Jurkat, Clone E6-1 (cell line): ENCODE data around the gene ADAMTSL1.

Source experiments
- DNase-seq: peaks from one replicate; pipeline ENCODE4 v3.0.0-alpha.2; 2011; ENCODE audit warnings: low read depth, low spot score
- H3K4me3 ChIP-seq: 2 replicates; pipeline ENCODE4 v1.5.1; 2011; ENCODE audit warnings: mild to moderate bottlenecking, low read length, control low read depth, moderate library complexity

The ADAMTSL1 gene

GRCh38 chr9:18675332-18675731, 201.4 kb downstream of the ADAMTSL1 start:
- DNase-seq, result no peak
- H3K4me3 ChIP-seq, result no peak overlapping the region

- H3K4me3 ChIP-seq, result no peak overlapping the region
- no peak for DNase-seq
Observed at GRCh38 chr9:18675973-18676372, 202.0 kb downstream of the ADAMTSL1 start.

GRCh38 chr9:18676525-18676924, 202.6 kb downstream of the ADAMTSL1 start:
- H3K4me3 ChIP-seq, result no peak overlapping the region
- no peak for DNase-seq

GRCh38 chr9:18678821-18679590, 205.1 kb downstream of the ADAMTSL1 start:
- no peak for DNase-seq
- H3K4me3 ChIP-seq, result no peak overlapping the region

GRCh38 chr9:18682907-18683306, 209.0 kb downstream of the ADAMTSL1 start:
- no peak for DNase-seq
- no peak overlapping the region for H3K4me3 ChIP-seq

GRCh38 chr9:18683312-18683711, 209.4 kb downstream of the ADAMTSL1 start:
- DNase-seq, result no peak

GRCh38 chr9:18683851-18684250, 209.9 kb downstream of the ADAMTSL1 start:
- no peak for DNase-seq
- H3K4me3 ChIP-seq, result no peak overlapping the region

More at GRCh38 chr9:18683312-18683711, 209.4 kb downstream of the ADAMTSL1 start:
- no peak overlapping the region for H3K4me3 ChIP-seq

- H3K4me3 ChIP-seq, result no peak overlapping the region
- DNase-seq, result no peak
Observed at GRCh38 chr9:18684593-18685317, 210.8 kb downstream of the ADAMTSL1 start.

- DNase-seq, result no peak
- no peak overlapping the region for H3K4me3 ChIP-seq
Observed at GRCh38 chr9:18688581-18689565, 214.9 kb downstream of the ADAMTSL1 start.

GRCh38 chr9:18689921-18690320, 216.0 kb downstream of the ADAMTSL1 start:
- no peak for DNase-seq

GRCh38 chr9:18692268-18692667, 218.3 kb downstream of the ADAMTSL1 start:
- no peak overlapping the region for H3K4me3 ChIP-seq
- DNase-seq, result no peak

More at GRCh38 chr9:18689921-18690320, 216.0 kb downstream of the ADAMTSL1 start:
- H3K4me3 ChIP-seq, result no peak overlapping the region

- no peak overlapping the region for H3K4me3 ChIP-seq
- DNase-seq, result no peak
Observed at GRCh38 chr9:18692962-18693361, 219.0 kb downstream of the ADAMTSL1 start.

GRCh38 chr9:18694959-18695668, 221.2 kb downstream of the ADAMTSL1 start:
- no peak overlapping the region for H3K4me3 ChIP-seq
- no peak for DNase-seq

GRCh38 chr9:18698992-18699391, 225.0 kb downstream of the ADAMTSL1 start:
- DNase-seq, result no peak
- no peak overlapping the region for H3K4me3 ChIP-seq

- no peak for DNase-seq
Observed at GRCh38 chr9:18699764-18700163, 225.8 kb downstream of the ADAMTSL1 start.

GRCh38 chr9:18700714-18701113, 226.8 kb downstream of the ADAMTSL1 start:
- DNase-seq, result no peak
- no peak overlapping the region for H3K4me3 ChIP-seq

More at GRCh38 chr9:18699764-18700163, 225.8 kb downstream of the ADAMTSL1 start:
- H3K4me3 ChIP-seq, result no peak overlapping the region

GRCh38 chr9:18703151-18703900, 229.4 kb downstream of the ADAMTSL1 start:
- no peak for DNase-seq
- no peak overlapping the region for H3K4me3 ChIP-seq

- no peak overlapping the region for H3K4me3 ChIP-seq
- no peak for DNase-seq
Observed at GRCh38 chr9:18703901-18704379, 230.0 kb downstream of the ADAMTSL1 start.
